Nephron progenitor cell (in vitro differentiated cells): Measurements from ENCODE around the gene PLCL2.

Experiments
- DNase-seq: peaks from one replicate; pipeline ENCODE4 v3.0.0; 2021
- H3K27ac Mint-ChIP-seq: 2 replicates; pipeline ENCODE4 v1.8.0; 2021; ENCODE audit warnings: mild to moderate bottlenecking, moderate library complexity, mixed read lengths
- H3K27me3 Mint-ChIP-seq: 2 replicates; pipeline ENCODE4 v1.8.0; 2021; ENCODE audit warnings: mild to moderate bottlenecking, low read depth, mixed read lengths; ENCODE audit not compliant: poor library complexity
- H3K36me3 Mint-ChIP-seq: 2 replicates; pipeline ENCODE4 v1.8.0; 2021; ENCODE audit warnings: low read depth, mixed read lengths
- H3K4me1 Mint-ChIP-seq: 2 replicates; pipeline ENCODE4 v1.8.0; 2021; ENCODE audit warnings: mixed read lengths
- H3K4me3 Mint-ChIP-seq: 2 replicates; pipeline ENCODE4 v1.8.0; 2021; ENCODE audit warnings: mild to moderate bottlenecking, moderate library complexity, mixed read lengths
- H3K9me3 Mint-ChIP-seq: 2 replicates; pipeline ENCODE4 v1.8.0; 2021; ENCODE audit warnings: mild to moderate bottlenecking, moderate library complexity, mixed read lengths
- CTCF ChIP-seq: fragments of 200-600 bp; sonication (generic); IDR thresholded peaks from 2 replicates; pipeline ENCODE4 v1.5.0; 2021; ENCODE audit warnings: antibody characterized with exemption

The PLCL2 gene

DNA sequence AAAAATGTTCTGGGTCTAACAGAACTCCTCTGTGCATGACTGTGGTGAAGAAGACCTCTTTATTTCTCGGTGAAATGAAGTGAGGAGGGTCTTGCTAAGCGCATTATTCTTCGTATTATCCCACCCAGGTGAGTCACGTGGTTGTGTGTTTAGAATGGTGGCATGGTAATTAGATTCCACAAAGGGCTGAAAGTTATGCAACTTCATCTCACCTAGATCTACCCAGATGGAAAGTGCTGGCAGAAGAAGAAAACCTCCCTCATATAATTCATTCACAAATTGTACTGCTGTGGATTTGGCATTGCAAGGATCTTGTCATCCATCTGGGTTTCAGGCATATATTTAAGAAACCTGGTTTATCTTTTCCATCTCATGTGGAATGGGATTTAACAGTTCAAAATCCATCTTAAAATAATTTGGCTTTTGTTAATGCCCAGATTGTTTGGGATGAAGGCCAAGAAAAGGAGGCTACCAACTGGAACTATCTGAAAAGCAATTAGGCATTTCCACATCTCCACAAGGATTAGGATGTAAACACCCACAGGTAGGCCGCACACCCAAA lies 175.3 kb downstream of the PLCL2 start:
- no peak overlapping the region for H3K4me3 Mint-ChIP-seq
- H3K27me3 Mint-ChIP-seq: peaks cover 4% of the 10 kb centered on the region
- TF ChIP-seq CTCF: no peak
- no peak overlapping the region for H3K27ac Mint-ChIP-seq
- no peaks in the 10 kb centered on the region for H3K9me3 Mint-ChIP-seq
- peaks cover 23% of the 10 kb centered on the region for H3K4me1 Mint-ChIP-seq
- no peak for DNase-seq
- H3K36me3 Mint-ChIP-seq: no peaks in the 10 kb centered on the region

DNA sequence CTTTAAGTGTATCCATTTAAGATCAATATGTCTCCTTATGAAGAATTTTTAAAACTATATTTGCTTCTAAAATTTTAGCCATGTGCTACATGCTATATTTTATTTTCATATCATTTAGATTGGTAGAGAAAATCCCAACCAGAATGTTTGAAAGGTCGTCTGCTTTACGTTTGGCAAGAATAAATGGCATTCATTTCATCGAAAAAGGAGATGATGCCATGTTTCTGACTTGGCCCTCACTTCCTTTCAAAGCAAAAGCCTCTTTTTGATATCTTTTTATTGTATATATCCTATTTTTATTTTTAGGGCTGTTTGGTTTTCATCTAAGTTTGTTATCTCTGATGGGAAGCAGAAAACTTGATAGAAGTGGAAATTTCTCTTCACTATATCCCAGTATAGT lies 176.2 kb downstream of the PLCL2 start:
- no peaks in the 10 kb centered on the region for H3K36me3 Mint-ChIP-seq
- no peak for TF ChIP-seq CTCF
- peaks cover 33% of the 10 kb centered on the region for H3K4me1 Mint-ChIP-seq
- H3K27me3 Mint-ChIP-seq: peaks cover 9% of the 10 kb centered on the region
- no peak overlapping the region for H3K4me3 Mint-ChIP-seq
- no peak overlapping the region for H3K27ac Mint-ChIP-seq
- no peak for DNase-seq
- H3K9me3 Mint-ChIP-seq: no peaks in the 10 kb centered on the region

GRCh38 chr3:17062736-17063135 lies 178.0 kb downstream of the PLCL2 start:
- no peak overlapping the region for H3K4me3 Mint-ChIP-seq
- no peaks in the 10 kb centered on the region for H3K36me3 Mint-ChIP-seq
- H3K4me1 Mint-ChIP-seq: peaks cover 50% of the 10 kb centered on the region
- TF ChIP-seq CTCF: no peak
- no peaks in the 10 kb centered on the region for H3K9me3 Mint-ChIP-seq
- DNase-seq: no peak
- H3K27ac Mint-ChIP-seq: no peak overlapping the region
- H3K27me3 Mint-ChIP-seq: peaks cover 10% of the 10 kb centered on the region

DNA sequence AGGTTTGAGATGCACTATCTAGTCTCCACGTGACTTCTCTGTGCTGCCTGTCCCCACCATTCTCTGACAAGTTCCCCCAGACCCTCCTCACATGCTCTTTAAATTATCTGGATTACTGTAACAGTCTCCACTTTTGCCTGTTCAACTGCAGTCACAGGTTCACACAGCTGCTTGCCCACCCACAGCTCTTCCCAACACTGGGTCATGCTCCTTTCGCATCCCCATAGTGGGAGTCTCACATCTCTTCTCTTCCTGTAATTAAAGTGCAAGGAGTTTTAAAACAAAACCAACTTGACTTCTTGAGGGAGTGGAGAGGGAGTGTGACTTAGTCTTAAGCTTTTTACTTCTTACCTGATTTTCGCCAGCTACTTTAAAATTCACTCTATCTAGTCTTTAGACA lies 178.8 kb downstream of the PLCL2 start:
- Mint-ChIP-seq H3K36me3 (no peaks in the 10 kb centered on the region), H3K4me1 (peaks cover 55% of the 10 kb centered on the region), H3K9me3 (no peaks in the 10 kb centered on the region), H3K27ac (peak overlapping the region; percentile 2), H3K27me3 (peaks cover 10% of the 10 kb centered on the region), H3K4me3 (no peak overlapping the region)
- TF ChIP-seq CTCF: no peak
- no peak for DNase-seq

- Mint-ChIP-seq H3K27me3 (peaks cover 10% of the 10 kb centered on the region), H3K4me3 (no peak overlapping the region), H3K9me3 (no peaks in the 10 kb centered on the region), H3K27ac (no peak overlapping the region), H3K4me1 (peaks cover 67% of the 10 kb centered on the region), H3K36me3 (no peaks in the 10 kb centered on the region)
- no peak for DNase-seq
- TF ChIP-seq CTCF: no peak
Measured at GRCh38 chr3:17065315-17065714, 180.6 kb downstream of the PLCL2 start.

DNA sequence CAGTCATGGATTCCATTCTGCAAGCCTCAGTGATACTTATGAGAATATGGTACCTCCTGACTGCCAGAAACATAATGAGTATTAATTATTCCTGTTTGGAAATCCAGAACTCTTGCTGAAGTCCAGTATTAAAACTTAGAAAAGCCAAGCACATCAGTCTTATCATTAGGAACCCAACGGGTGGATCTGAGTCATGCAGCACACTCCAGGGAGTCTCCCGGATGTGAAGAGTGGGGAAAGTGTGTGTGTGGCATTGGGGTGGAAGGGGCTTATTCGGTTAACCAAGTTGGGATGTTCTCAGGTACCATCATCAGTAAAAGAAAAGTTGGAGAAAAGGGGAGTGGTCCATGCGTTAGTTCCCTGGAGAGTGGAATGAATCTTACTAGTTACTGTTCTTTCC lies 181.1 kb downstream of the PLCL2 start:
- H3K4me3 Mint-ChIP-seq: no peak overlapping the region
- peak overlapping the region; percentile 27 for H3K27ac Mint-ChIP-seq
- no peak for DNase-seq
- H3K4me1 Mint-ChIP-seq: peaks cover 73% of the 10 kb centered on the region
- no peak for TF ChIP-seq CTCF
- H3K36me3 Mint-ChIP-seq: no peaks in the 10 kb centered on the region
- H3K27me3 Mint-ChIP-seq: peaks cover 10% of the 10 kb centered on the region
- no peaks in the 10 kb centered on the region for H3K9me3 Mint-ChIP-seq
